GM15510 (cell line): ENCODE measurements around the gene NKIRAS1.

Experiments used
- POLR2A ChIP-seq: IDR thresholded peaks from 3 replicates; pipeline ENCODE4 v1.6.1; 2011; ENCODE audit warnings: borderline replicate concordance; ENCODE audit not compliant: insufficient read length; ENCODE audit errors: extremely low read depth

The NKIRAS1 gene

GRCh38 chr3:23945913-23946687, 29.3 kb upstream of the NKIRAS1 start:
- peak; percentile 57 for TF ChIP-seq POLR2A

DNA sequence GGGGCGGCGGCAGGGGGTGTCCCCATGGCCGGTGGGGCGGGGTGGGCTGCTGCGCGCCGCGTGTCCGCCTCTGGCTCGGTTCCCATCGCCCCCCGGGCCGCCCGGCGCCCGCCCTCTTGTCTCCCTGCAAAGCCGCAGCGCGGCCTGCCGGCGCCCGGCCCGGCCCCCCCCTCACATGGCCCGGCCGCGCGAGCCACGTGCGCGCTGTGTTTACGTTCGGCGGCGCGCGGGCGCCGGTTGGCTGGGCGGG, 28.8 kb upstream of the NKIRAS1 start:
- TF ChIP-seq POLR2A, result no peak

GRCh38 chr3:23944861-23945662, 28.3 kb upstream of the NKIRAS1 start, which contains the start of gene NR1D2:
Gene NR1D2 (plus strand): TSS chr3:23945286. CDS start chr3:23945579, 293 bp downstream.
- peak; percentile 23 for TF ChIP-seq POLR2A

DNA sequence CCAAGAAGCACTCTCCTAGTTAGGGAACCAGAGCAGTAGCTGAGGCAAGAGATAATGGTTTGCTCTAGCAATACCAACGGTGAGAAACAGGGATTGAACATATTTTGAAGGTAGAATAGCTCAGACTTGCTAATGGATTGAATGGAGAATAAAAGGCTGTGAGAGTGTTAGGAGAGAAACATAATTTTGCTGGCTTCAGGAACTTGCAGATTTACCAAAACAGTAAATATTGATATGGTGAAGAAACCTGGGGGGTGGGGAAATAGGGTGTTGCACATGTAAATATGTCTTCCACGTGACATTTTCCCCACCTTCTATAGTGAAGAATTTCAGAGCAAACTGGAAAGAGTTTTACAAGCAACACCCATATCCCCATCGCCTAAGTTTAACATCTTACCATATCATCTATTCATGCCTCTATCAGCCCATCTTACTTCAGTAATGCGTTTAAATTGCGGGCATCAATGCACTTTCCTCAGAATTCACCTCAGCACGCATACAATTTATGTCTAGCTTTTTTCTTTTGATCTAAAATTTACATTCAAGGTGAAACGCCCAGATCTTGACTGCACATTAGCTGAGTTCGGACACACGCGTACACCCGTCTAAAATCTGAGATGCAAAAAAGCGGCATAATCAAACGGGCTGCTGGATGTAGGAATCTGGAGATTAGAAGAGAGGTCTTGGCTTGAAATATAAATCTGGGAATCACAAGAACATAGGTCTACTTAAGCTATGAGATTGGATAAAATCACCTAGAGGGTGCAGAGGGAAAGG, 27.4 kb upstream of the NKIRAS1 start:
- no peak for TF ChIP-seq POLR2A

- TF ChIP-seq POLR2A, result no peak
These were observed 25.8 kb upstream of the NKIRAS1 start for GRCh38 chr3:23942546-23942945.

GRCh38 chr3:23941440-23941839, 24.6 kb upstream of the NKIRAS1 start:
- no peak for TF ChIP-seq POLR2A

DNA sequence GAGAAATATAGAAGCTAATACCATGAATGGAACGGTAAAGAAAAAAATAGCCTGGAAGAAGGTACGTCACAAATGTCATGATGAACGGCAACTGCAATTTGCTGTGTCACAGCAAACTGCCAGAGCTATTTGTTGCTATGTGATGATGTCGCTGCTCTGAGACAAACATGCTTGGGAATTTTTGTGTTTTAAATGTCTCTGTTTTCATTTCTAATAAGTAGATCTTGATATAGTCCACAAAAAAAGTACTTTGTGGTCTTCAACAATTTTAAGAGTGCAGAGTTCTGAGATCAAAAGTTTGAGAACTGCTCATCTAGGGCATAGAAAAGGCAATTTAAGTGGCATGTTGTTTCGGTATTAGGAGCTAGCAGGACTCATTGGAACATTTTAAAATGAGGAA, 24.0 kb upstream of the NKIRAS1 start:
- no peak for TF ChIP-seq POLR2A

- TF ChIP-seq POLR2A, result no peak
These were observed 21.9 kb upstream of the NKIRAS1 start for GRCh38 chr3:23938688-23939087.

DNA sequence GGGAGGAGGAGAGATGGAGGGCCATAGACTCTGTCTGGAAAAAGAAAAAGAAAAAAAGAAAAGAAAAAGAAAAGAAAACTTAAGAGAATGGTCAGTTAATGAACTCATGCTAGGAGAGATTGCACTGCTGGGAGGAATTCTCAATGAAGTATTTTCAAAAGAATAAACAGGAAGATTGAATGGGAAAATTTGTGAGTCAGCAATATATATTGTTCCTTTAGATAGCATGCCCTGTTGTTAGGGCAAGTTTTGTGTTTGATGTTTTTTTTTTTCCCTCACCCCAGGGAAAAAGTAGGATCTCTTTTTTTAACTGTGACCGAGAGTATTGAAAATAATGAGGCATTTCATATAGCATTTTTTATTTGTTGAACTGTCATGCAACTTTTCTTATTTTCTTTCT, 20.5 kb upstream of the NKIRAS1 start:
- no peak for TF ChIP-seq POLR2A

- TF ChIP-seq POLR2A, result no peak
These were observed 17.5 kb upstream of the NKIRAS1 start for GRCh38 chr3:23934253-23934652.

DNA sequence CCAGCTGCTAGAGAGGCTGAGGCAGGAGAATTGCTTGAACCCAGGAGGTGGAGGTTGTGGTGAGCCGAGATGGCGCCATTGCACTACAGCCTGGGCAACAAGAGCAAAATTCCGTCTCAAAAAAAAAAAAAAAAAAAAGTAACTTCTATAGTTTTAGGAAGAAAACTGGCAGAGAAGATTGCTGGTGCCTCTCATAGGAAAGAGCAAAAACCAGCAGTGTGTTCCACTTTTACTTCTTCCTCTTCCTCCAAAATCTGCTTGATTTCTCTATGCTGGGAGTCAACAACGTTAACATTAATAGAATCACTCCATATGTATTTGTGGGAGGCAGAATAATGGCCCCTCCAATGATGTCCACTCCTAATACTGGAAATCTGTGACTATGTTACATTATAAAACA, 15.8 kb upstream of the NKIRAS1 start:
- TF ChIP-seq POLR2A, result no peak

GRCh38 chr3:23931597-23931996, 14.8 kb upstream of the NKIRAS1 start:
- TF ChIP-seq POLR2A, result no peak

DNA sequence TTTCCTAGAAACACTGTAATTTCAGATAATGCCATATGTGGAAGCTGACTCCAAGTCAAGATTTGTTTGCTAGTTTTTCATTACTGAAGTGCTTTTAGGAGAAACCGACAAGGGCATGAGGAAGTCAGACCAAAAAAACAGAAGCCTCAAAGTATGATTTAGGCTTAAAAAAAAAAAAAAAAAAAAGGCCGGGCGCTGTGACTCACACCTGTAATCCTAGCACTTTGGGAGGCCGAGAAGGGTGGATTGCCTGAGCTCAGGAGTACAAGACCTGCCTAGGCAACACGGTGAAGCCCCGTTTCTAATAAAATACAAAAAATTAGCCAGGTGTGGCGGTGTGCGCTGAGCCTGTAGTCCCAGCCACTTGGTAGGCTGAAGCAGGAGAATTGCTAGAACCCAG, 11.7 kb upstream of the NKIRAS1 start:
- no peak for TF ChIP-seq POLR2A

DNA sequence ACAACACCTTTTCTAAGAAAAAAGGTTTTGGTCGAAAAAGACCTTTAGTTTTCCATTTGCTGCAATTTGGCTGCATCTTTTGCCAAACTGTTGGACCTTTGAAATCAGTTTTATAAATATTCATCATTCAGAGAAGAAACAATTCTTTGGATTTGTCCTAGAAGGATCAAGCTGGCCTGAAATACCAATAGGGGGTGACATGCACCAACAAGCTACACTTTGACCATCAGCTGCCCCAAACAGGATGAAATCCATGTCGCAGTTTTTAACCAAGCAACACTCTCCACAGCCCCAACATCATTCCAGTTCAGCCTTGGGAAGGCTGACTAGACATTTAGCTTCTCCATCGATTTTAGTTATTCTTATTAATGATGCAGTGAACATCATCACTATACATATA, 9.9 kb upstream of the NKIRAS1 start:
- no peak for TF ChIP-seq POLR2A

DNA sequence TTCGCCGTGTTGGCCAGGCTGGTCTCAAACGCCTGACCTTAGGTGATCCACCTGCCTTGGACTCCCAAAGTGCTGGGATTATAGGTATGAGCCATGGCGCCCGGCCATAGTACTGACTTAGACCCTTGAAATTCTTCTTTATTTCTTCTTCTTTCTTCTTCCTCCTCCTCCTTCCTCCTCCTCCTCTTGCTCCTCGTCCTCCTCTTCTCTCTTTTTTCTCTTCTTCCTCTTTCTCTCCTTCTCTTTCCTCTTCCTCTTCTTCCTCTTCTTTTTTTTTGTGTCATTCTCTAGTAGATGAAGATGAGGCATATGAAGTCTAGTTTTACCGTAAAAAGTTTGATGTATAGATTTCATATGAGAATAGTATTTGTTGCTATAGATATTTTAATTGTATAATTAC, 9.5 kb upstream of the NKIRAS1 start:
- no peak for TF ChIP-seq POLR2A
